Measurements from ENCODE around the gene ZNF722.

ZNF722 gene

DNA sequence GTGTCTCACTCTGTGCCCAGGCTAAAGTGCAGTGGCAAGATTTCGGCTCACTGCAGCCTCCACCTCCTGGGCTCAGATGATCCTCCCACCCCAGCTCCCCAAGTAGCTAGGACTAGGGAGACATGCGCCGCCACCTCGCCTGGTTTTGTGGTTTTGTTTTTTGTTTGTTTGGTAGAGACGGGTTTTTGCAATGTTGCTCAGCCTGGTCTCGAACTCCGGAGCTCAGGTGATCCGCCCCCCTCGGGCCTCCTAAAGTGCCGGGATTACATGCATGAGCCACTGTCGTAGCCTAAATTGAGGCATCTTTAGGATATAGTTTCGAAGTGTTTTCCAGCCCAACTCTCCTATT, 47.4 kb downstream of the ZNF722 start:
- TF ChIP-seq, protein P1, sequence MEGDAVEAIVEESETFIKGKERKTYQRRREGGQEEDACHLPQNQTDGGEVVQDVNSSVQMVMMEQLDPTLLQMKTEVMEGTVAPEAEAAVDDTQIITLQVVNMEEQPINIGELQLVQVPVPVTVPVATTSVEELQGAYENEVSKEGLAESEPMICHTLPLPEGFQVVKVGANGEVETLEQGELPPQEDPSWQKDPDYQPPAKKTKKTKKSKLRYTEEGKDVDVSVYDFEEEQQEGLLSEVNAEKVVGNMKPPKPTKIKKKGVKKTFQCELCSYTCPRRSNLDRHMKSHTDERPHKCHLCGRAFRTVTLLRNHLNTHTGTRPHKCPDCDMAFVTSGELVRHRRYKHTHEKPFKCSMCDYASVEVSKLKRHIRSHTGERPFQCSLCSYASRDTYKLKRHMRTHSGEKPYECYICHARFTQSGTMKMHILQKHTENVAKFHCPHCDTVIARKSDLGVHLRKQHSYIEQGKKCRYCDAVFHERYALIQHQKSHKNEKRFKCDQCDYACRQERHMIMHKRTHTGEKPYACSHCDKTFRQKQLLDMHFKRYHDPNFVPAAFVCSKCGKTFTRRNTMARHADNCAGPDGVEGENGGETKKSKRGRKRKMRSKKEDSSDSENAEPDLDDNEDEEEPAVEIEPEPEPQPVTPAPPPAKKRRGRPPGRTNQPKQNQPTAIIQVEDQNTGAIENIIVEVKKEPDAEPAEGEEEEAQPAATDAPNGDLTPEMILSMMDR (IDR thresholded peaks at IDR 0.05; ENCODE audit: control insufficient read depth, extremely low read depth, insufficient read depth) = no peak
- no peak overlapping the region for H3K4me3 ChIP-seq (ENCODE audit: low read depth, low read length)
- DNase-seq (ENCODE audit: low read depth) = no peak
